Tibial nerve (tissue), 4 donors: ENCODE measurements around the gene NTPCR.

Experiments used
- EP300 ChIP-seq, 2 donors: sonication (generic); formaldehyde crosslinking; IDR thresholded peaks; one replicate each; pipeline ENCODE4 v1.6.1; 2017; ENCODE audit warnings: antibody characterized with exemption in 2 of 2, mild to moderate bottlenecking in 1 of 2
- POLR2A ChIP-seq, 2 donors: fragments of 450-650 bp; IDR thresholded peaks; one replicate each; pipeline ENCODE4 v1.6.1; 2017; ENCODE audit warnings: antibody characterized with exemption in 2 of 2, mild to moderate bottlenecking in 2 of 2, moderate library complexity in 2 of 2
- TF ChIP-seq, protein P1 (sequence below), 5 experiments: fragments of 200-600 bp in 3 of 5; fragments of 450-650 bp in 2 of 5; sonication (generic) in 3 of 5; IDR thresholded peaks; one replicate each; pipeline ENCODE4 v1.5.1; 2016 to 2019; ENCODE audit warnings: antibody characterized with exemption in 5 of 5, mild to moderate bottlenecking in 3 of 5, moderate library complexity in 2 of 5

DNA sequence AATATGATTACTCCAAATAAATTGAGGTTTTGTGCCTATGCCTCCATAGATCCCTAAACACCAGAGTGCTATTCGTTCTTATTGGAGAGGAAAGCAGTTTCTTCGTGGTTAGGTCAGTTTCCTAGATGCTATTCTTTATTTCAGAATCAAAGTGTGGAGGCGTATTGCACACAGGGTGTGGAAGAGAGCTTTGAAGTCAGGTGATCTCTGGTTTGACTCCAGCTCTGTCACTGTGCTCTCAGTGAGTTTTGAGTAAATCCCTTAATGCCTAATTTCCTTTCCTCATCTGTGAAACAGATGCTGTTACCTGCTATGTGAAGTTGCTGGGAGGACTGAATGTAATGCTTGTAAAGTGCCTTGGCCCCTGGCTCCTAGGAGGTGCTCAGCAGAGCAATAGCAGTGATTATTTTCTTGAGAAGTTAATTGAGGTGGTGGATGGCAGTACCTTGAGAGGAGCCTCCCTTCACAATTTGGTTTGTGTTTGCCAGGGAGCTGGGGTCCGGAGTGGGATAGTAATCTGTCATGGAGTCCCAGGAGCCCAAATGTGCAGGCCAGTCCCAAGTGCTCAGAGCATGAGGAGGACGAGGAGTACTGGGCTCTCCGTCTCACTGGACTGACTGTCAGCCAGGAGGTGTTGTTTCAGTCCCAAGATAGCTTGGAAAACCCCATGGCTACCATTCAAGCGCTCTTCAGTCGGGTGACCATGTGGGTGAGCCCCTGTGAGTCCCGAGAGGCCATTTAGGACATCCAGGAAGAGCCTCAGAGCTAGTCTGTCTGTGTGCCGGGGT is 14.9 kb downstream of the NTPCR start:
- TF ChIP-seq, protein P1, sequence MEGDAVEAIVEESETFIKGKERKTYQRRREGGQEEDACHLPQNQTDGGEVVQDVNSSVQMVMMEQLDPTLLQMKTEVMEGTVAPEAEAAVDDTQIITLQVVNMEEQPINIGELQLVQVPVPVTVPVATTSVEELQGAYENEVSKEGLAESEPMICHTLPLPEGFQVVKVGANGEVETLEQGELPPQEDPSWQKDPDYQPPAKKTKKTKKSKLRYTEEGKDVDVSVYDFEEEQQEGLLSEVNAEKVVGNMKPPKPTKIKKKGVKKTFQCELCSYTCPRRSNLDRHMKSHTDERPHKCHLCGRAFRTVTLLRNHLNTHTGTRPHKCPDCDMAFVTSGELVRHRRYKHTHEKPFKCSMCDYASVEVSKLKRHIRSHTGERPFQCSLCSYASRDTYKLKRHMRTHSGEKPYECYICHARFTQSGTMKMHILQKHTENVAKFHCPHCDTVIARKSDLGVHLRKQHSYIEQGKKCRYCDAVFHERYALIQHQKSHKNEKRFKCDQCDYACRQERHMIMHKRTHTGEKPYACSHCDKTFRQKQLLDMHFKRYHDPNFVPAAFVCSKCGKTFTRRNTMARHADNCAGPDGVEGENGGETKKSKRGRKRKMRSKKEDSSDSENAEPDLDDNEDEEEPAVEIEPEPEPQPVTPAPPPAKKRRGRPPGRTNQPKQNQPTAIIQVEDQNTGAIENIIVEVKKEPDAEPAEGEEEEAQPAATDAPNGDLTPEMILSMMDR (IDR thresholded peaks at IDR 0.05), result no peak
- TF ChIP-seq POLR2A (IDR thresholded peaks at IDR 0.05) (no peak), EP300 (IDR thresholded peaks at IDR 0.05) (no peak)
